Right cardiac atrium (tissue), 5 donors: Measurements from ENCODE around the gene LOXL1. TPM values are rescaled to one million over a fixed set of nuclear protein-coding genes. Genes with fewer than 3 reads are reported as not detected.

Experiments used
- ATAC-seq, 2 donors: fragments of 200-7000 bp; cut with Tn5 transposase; one replicate each; pipeline versions ENCODE4 v1.8.0 to v1.9.1; 2020; ENCODE audit warnings: moderate library complexity in 2 of 2, mild to moderate bottlenecking in 1 of 2
- DNase-seq, 3 donors: peaks; one replicate each; pipeline ENCODE4 v3.0.0-alpha.2; 2020
- H3K27ac ChIP-seq: one replicate; pipeline ENCODE4 v1.5.1; 2013; ENCODE audit warnings: mild to moderate bottlenecking, low read length, control low read depth, moderate library complexity
- H3K27me3 ChIP-seq: one replicate; pipeline ENCODE4 v1.6.1; 2013; ENCODE audit not compliant: control insufficient read depth, insufficient read depth
- H3K4me1 ChIP-seq: one replicate; pipeline ENCODE4 v1.6.1; 2013; ENCODE audit warnings: low read length; ENCODE audit not compliant: control insufficient read depth, insufficient read depth
- H3K4me3 ChIP-seq: one replicate; pipeline ENCODE4 v1.5.1; 2013; ENCODE audit warnings: low read length, control low read depth
- H3K9me3 ChIP-seq: one replicate; pipeline ENCODE4 v1.6.1; 2013; ENCODE audit warnings: low read length; ENCODE audit not compliant: control insufficient read depth
- WGBS: extraction: QIAGEN DNeasy Blood & Tissue Kit; methylation state at CpG from one replicate; pipeline ENCODE4 v1.1.7; 2013; 5-methylcytosine and 5-hydroxymethylcytosine counted together
- intact Hi-C, 4 donors: fragments of 100-400 bp; cut with DNase I; formaldehyde crosslinking; loops; one replicate each; pipeline versions ENCODE4 v1.11.0 to v1.14.0; 2022 to 2023
- polyA plus RNA-seq: library from polyadenylated mRNA; stranded (reverse); fragments of 200-250 nt; gene quantifications from one replicate; pipeline ENCODE4 v1.2.3, GENCODE V29; 2013
- total RNA-seq, 4 donors: library from RNA; stranded (reverse); fragmentation: NEBNext Ultra II Directional; extraction: Animal tissue kit (Norgen Biotek cat#: 25700); gene quantifications; one replicate each; pipeline ENCODE4 v1.2.1, GENCODE V29; 2021
- donor health status: healthy with polysubstance abuse.
- donor health status: DM: no; HTN: yes; CAD: no.
- donor health status: DM: no; HTN: no; CAD: no.
- donor health status: DM: no; HTN: yes; CAD: no; lungs with severe emphysema.
- donor health status: DM: yes; HTN: yes; CAD: no.

LOXL1 gene
- total and polyA plus RNA-seq, 5 donors, result 17.4 to 41.0 (median 19.6) TPM

- peak in 2 of 3 donors; percentile 32 to 63 for DNase-seq
- peaks cover 11% of the 10 kb centered on the region for H3K4me1 ChIP-seq
- intact Hi-C loops, result no loop called here
- no peaks in the 10 kb centered on the region for H3K27me3 ChIP-seq
- H3K27ac ChIP-seq, result peak overlapping the region; percentile 63
- no peak overlapping the region for H3K4me3 ChIP-seq
- no peaks in the 10 kb centered on the region for H3K9me3 ChIP-seq
- ATAC-seq, result peak in 1 of 2 donors; percentile 1
Measured at GRCh38 chr15:73950479-73950830, 24.2 kb downstream of the LOXL1 start.

DNA sequence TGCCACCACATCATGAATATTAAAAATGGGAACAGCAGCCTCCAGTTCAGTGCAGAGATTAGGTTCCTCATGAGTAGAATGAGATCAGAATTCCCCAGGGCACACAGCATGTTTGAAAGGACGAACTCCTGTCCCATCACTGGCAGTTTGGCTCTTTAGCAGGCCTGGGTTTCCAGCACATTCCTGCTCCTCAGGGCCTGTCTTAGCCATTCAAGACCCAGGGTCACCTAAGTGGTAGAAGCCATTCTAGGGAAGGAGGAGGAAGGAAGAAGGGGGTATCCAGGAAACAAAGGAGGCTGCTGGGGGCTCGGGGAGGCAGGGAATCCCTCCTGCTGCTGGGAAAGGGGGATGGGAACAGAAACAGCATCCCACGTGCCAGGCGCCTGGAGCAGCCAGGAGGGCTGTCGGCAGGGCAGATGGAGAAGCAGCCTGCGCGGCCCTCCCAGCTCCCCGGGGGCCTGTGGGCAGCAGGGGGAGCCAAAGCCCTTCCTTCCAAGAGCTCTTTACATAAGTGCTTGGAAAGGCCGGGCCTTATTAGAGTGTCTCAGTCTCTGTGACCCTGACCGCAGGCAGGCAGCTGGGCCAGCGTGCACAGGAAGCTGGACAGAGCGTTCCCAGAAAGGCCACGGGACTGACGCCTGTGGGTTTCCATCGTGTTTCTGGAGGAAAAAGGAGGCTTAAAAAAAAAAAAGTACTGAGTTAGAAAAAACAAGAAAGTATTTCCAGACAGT, 24.7 kb downstream of the LOXL1 start:
- DNase-seq, result peak; percentile 95 to 98 (median 97)
- ATAC-seq, result peak; percentile 95 to 96
- no peaks in the 10 kb centered on the region for H3K27me3 ChIP-seq
- 3% methylated on average over 15 of the region's 15 CpGs for WGBS
- H3K9me3 ChIP-seq, result no peaks in the 10 kb centered on the region
- H3K4me3 ChIP-seq, result no peak overlapping the region
- peak overlapping the region; percentile 93 for H3K27ac ChIP-seq
- peaks cover 11% of the 10 kb centered on the region for H3K4me1 ChIP-seq
- intact Hi-C loops, result no loop called here

DNA sequence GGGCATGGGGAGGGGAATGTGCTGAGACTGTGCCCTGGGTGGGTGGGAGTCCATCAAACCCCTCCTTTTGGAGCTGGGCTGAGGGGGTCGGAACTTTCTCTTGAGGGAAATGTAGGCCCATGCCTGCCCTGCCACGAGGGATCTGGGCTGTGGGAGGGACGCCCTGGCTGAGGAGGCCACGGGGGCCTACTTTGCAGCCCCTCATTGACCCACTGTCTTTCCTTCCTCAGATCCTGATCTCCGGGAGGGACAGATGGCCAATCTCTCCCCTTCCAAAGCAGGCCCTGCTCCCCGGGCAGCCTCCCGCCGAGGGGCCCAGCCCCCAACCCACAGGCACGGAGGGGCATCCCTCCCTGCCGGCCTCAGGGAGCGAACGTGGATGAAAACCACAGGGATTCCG, 25.3 kb downstream of the LOXL1 start:
- intact Hi-C loops, result no loop called here

GRCh38 chr15:73952171-73952912, 26.1 kb downstream of the LOXL1 start:
- ATAC-seq, result no peak

More for the DNA sequence above, 25.3 kb downstream of the LOXL1 start:
- WGBS, result 38% methylated on average over 13 of the region's 13 CpGs
- H3K27me3 ChIP-seq, result no peaks in the 10 kb centered on the region
- peaks cover 11% of the 10 kb centered on the region for H3K4me1 ChIP-seq
- no peak overlapping the region for H3K4me3 ChIP-seq
- DNase-seq (peak in 1 of 3 donors; percentile 76), ATAC-seq (peak; percentile 0 to 43)
- H3K27ac ChIP-seq, result peak overlapping the region; percentile 93
- no peaks in the 10 kb centered on the region for H3K9me3 ChIP-seq

DNA sequence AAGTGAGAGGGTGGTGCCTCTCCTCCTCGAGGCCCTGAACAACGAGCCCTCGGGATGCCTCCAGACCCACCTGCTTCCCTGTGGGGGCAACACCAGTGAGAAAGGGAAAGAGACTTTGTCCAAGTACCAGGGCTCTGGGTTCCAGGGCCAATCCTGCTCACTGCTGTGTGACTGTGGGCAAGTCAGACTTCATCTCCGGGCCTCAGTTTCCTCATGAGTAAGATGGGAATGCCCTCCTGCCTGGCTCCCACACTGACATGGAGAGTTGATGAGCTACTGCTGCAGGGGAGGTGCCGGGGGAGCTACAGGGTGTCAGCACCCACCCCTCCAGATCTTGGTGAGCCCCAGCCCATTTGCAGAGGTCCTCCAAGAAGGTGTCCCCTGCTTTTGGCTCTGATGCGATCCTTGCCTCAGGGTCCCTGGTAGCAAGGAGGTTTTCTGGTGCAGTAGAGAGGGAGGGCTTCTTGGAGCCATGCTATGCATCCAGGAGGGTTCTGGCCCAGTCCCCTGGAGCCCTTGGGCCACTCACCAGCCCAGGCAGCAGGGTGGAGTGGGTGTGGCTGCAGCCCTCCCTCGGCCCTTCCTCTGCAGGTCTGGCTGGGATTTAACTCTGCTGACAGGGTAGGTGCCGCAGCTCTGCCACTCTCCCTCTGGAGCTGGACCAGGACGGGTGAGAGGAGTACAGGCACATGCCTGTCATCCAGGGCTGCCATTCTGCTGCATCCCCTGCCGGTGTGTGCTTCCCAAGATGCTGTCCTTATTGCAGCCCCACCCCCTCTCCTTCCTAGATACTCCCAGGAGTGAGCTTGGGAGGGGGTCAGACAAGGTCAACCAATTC, 26.9 kb downstream of the LOXL1 start:
- 72% methylated on average over 10 of the region's 10 CpGs for WGBS
- peak in 2 of 3 donors; percentile 52 to 58 for DNase-seq

More at GRCh38 chr15:73952171-73952912, 26.1 kb downstream of the LOXL1 start:
- intact Hi-C loops, result no loop called here
- Histone ChIP-seq H3K9me3 (no peaks in the 10 kb centered on the region), H3K27me3 (no peaks in the 10 kb centered on the region), H3K4me1 (peaks cover 11% of the 10 kb centered on the region), H3K4me3 (no peak overlapping the region), H3K27ac (peak overlapping the region; percentile 93)
- 80% methylated on average over 21 of the region's 21 CpGs for WGBS
- peak in 2 of 3 donors; percentile 68 to 71 for DNase-seq

DNA sequence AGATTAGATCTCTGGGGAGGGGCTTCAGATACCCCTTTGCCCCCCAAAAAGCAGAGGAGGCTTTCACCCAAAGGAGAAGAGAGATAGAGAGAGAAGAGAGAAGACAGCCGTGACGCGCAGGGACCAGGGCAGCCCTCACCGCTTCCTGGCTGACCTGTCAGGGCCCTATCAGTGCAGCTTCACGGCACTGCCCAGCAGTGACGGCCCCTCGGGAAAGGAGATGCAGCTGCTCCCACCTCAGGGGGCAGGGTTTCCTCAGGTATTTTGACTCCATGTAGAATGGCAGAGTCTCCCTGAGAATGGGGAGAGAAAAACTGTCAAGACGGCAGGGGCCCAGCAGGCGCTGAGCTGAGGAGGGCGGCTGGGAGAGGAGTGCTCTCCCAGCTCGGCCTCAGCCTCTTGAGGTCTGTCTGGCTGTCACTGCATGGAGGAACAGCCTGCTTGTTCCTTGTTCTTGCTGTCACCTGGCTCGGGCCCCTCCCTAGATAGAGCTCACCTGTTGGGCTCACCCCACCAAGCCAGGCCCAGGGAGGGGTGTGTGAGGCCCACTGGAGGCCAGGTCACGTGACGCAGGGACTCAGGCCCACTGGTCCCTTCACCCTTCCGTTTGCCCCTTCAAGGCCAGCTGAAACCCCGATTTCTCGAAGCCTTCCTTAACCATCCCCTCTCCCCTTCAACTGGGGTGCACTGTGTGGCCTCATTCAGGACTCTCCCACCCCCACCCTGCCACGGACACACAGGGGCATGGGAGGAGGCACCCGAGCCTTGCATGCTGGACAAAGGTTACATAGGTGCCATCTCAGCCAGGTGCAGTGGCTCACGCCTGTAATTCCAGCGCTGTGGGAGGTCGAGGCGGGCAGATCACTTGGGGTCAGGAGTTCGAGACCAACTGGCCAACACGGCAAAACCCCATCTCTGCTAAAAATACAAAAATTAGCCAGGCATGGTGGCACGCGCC, 28.2 kb downstream of the LOXL1 start:
- intact Hi-C loops, result no loop called here
- H3K4me3 ChIP-seq, result no peak overlapping the region
- no peak overlapping the region for H3K27ac ChIP-seq
- H3K4me1 ChIP-seq, result peaks cover 11% of the 10 kb centered on the region
- H3K9me3 ChIP-seq, result no peaks in the 10 kb centered on the region
- ATAC-seq, result no peak
- WGBS, result 89% methylated on average over 27 of the region's 27 CpGs
- DNase-seq, result no peak
- H3K27me3 ChIP-seq, result no peaks in the 10 kb centered on the region

More for the DNA sequence above, 26.9 kb downstream of the LOXL1 start:
- no peak overlapping the region for H3K4me3 ChIP-seq
- H3K27ac ChIP-seq, result no peak overlapping the region
- intact Hi-C loops, result no loop called here
- ATAC-seq, result no peak
- H3K9me3 ChIP-seq, result no peaks in the 10 kb centered on the region
- H3K4me1 ChIP-seq, result peaks cover 11% of the 10 kb centered on the region
- no peaks in the 10 kb centered on the region for H3K27me3 ChIP-seq

DNA sequence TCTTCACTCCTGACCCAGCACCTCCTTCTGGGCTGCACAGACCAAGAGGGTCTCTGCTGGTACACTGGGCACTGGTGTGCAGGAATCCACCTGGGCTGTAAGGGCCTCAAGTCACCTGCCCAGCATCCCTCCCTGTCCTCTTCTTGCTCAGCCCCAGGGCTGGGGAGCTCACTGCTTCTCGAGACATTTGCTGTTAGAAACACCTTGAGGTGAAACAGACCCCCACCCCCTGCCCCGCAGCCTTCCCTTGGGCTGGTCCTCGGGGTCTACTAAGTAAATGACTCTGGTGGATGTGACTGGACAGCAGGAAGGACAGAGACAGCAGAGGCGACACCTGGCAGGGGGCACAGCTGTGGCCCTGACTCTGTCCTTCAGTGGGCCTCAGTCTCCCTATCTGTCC, 29.1 kb downstream of the LOXL1 start:
- WGBS, result 93% methylated on average over 4 of the region's 4 CpGs
- intact Hi-C loops, result no loop called here
- Histone ChIP-seq H3K27me3 (no peaks in the 10 kb centered on the region), H3K27ac (no peak overlapping the region), H3K4me3 (no peak overlapping the region), H3K9me3 (no peaks in the 10 kb centered on the region), H3K4me1 (peaks cover 11% of the 10 kb centered on the region)
- no peak for DNase-seq
- no peak for ATAC-seq

DNA sequence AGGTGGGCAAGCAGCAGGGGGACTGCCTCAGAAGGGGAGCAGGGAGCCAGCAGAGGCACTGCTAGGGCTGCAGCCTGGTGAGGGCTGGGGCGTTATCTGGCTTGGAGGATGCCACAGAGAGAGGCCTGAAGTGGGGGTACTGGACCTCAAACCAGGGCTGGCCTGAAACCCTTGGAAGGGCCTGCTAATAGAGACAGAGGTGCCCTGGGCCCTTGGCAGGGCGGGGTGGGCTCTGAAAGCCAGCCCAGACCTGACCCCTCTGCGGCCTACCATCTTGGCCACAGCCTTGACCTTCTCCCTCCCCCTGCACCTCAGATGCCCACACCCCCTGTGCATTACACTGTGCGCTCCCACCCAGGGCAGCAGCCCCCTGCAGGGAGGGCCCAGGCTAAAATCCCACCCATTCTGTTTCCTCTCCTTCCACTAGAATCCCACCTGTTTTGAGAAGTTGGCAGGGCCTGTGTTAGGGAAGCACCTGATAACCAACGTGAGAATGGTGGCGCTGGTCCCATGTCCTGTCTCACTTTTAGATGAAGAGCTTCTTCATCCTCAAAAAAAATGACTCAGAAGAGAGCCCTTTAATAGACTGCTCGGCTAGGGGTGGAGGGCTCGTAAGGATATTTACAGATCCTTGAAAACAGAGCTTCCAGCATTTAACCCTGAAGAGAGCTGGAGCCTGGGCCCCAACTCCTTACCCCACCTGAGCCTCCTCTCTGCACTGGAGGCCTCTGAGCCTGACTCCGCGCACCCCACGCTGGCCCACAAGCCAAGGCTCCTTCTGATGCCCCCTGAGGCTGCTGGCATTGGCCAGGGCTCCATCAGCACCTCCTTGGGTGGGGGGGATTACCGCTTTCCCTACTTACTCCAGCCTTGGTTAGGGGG, 29.8 kb downstream of the LOXL1 start:
- H3K4me3 ChIP-seq, result no peak overlapping the region
- intact Hi-C loops, result no loop called here
- peaks cover 7% of the 10 kb centered on the region for H3K4me1 ChIP-seq
- peak in 1 of 3 donors; percentile 41 for DNase-seq
- no peak for ATAC-seq
- no peak overlapping the region for H3K27ac ChIP-seq
- H3K27me3 ChIP-seq, result no peaks in the 10 kb centered on the region
- no peaks in the 10 kb centered on the region for H3K9me3 ChIP-seq
- WGBS, result 84% methylated on average over 12 of the region's 12 CpGs

DNA sequence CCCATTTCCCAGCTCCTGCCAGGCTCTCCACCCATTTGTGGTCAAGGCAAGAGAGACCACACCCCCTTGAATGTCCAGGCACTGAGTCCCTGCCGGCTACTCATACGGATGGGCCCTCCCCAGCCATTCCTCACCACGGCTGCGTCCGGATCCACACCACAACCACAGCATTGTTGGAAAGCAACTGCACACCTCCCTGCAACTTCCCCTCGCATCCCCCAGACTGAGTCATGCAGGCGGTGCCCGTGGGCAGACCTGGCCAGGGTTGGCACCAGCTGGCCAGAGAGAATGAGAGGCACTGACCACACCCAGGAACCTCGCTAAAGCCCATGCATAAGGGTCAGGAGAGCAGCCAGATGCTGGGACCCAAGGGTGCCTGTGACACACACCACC, 30.5 kb downstream of the LOXL1 start:
- Histone ChIP-seq H3K27ac (no peak overlapping the region), H3K27me3 (no peaks in the 10 kb centered on the region), H3K4me3 (no peak overlapping the region), H3K4me1 (peaks cover 3% of the 10 kb centered on the region), H3K9me3 (no peaks in the 10 kb centered on the region)
- DNase-seq (peak in 1 of 3 donors; percentile 67), ATAC-seq (peak; percentile 34 to 52)
- WGBS, result 46% methylated on average over 9 of the region's 9 CpGs
- intact Hi-C loops, result no loop called here
